GM18520 (cell line): ENCODE data around the gene PVALB.

Source experiments
- ATAC-seq: cut with Tn5 transposase; IDR thresholded peaks from one replicate; pipeline ENCODE4 v1.9.1; 2021; ENCODE audit not compliant: unreplicated experiment

The PVALB gene

GRCh38 chr22:36814801-36815200 is 2.0 kb downstream of the PVALB start:
- no peak for ATAC-seq

GRCh38 chr22:36811094-36811800 is 5.6 kb downstream of the PVALB start:
- ATAC-seq = no peak

DNA sequence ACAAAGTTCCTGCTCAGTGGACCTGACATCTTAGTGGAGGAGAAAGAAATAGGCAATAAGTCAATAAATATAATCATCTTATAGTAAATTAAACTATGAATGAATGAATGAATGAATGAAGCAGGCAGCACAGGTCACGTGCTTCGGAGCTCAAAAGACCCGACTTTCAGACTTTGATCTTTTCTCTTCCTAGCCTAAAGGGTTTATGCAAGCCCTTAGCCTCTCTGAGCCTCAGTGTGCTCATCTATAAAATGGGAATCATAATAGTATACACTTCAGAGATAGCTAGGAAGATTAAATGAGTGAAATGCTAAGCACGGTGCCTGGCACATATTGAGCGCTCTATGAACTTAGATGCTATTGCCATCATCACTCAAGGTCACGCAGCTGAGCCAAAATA is 7.5 kb downstream of the PVALB start:
- ATAC-seq = no peak

DNA sequence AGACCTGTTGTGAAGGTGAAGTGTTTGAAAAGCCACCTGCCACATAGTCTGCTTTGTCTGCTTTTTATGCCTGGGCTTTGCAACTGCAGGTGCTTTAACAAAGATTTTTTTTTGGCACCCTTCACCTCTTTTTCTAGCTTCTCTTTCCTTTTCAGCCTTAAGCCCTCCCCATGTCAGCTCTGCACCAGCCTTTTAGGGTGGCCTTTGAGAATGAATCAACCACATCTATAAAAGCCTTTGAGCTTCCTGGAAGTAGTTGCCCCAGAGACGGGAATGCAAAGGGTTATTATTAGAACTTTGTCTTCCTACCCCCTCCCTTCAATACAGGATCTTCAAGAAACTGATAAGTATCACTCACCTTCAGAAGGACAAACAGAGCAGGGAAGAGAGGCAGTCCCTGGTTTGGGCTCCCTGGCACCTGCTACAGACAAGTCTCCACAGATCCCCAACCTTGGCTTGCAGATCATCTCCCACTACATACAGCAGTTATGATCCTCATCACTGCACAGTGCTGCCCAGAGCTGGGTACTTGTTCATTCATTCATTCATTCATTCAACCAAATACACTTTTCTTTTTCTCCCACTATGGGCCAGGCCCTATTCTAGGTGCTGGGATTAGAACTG is 8.0 kb downstream of the PVALB start:
- no peak for ATAC-seq

DNA sequence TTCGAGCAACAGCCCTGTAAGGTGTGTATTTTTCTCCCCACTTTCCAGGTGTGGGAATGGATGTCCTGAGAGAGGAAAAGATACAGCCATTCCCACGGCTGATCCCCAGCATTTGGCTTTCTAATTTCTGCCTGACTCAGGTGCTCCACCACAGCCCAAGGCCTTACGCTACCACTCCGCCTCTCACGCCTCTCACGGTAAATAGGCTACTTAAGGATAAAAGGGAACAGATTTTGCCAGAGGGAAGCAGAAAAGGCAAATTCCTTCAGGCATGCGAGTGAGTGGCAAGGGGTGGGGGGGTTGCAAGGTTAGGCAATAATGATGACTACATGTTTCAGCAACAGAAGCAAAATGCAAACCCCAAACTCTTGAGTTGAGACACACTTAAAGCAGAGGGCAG is 9.2 kb downstream of the PVALB start:
- ATAC-seq = no peak

GRCh38 chr22:36806835-36807234 is 10.0 kb downstream of the PVALB start:
- ATAC-seq = no peak

- ATAC-seq = no peak
Observed at GRCh38 chr22:36803358-36803757, 13.5 kb downstream of the PVALB start.

GRCh38 chr22:36798674-36799066 is 18.2 kb downstream of the PVALB start:
- ATAC-seq = no peak

GRCh38 chr22:36797911-36798673 is 18.7 kb downstream of the PVALB start:
- ATAC-seq = no peak

GRCh38 chr22:36797374-36797773 is 19.5 kb downstream of the PVALB start:
- no peak for ATAC-seq

GRCh38 chr22:36796552-36797175 is 20.2 kb downstream of the PVALB start:
- no peak for ATAC-seq

GRCh38 chr22:36795633-36796032 is 21.2 kb downstream of the PVALB start:
- no peak for ATAC-seq

- ATAC-seq = no peak
Observed at GRCh38 chr22:36790648-36791047, 26.2 kb downstream of the PVALB start.

DNA sequence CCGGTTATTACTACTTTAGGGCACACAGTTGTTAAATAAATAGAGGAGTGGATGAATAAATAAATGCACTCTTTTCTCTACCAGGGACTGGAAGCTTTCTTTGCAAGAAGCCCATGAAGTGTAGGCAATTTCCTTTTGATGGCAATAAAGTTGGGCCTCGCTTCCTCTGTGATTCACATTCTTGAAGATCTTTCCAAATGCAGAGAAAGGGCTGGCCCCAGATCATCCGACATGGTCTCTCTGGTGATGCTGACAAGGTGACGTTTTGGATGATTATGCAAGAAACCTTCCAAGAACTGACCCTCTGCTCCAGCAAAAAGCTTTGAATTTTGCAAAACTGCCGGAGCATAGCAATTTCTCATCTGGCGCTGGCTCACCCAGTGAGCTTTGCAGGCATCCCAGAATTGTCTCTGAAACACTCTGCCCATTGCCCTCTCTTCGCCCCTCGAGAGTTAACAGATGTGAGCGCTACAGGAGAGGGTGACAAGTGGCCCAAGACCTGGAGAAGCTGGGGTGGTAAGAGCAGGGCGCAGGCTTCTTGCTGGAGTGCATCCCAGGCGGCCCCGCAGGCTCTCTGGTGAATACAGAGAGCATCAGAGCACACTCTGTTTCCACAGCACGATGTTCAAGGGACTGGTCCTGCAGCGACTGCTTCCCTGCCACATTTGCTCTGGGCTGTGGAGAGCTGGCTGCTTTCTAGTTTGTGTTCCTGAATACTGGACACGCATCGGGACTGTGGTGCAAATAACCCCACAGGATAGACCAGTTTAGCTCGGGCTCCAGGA is 29.4 kb downstream of the PVALB start:
- no peak for ATAC-seq

- no peak for ATAC-seq
Observed at GRCh38 chr22:36783743-36784142, 33.1 kb downstream of the PVALB start.

GRCh38 chr22:36781656-36782627 is 34.9 kb downstream of the PVALB start:
- ATAC-seq = peak; percentile 79

DNA sequence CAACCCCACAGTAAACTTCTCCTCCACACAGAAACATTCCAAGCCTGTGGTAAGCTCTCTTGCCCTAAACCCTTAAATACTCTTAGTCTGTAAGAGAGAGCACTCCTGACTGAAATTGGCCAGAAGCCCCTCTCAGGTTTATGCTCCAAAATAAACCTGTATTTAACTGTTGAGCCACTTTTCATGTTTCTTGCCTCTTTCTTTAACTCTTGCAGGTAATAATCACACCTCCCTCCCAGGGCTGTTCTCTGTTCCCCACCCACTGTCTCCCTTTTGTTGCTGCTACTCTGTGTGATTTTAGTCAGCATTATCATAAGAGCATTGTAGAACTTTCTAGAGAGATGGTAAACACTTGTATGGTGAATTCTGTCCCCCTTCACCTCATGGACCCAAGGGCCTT is 38.8 kb downstream of the PVALB start:
- no peak for ATAC-seq

GRCh38 chr22:36776722-36777121 is 40.1 kb downstream of the PVALB start:
- no peak for ATAC-seq

- ATAC-seq = peak; percentile 94
Observed at GRCh38 chr22:36775964-36776669, 40.7 kb downstream of the PVALB start, which contains the start of gene IFT27. TSS of gene IFT27 (minus strand) at chr22:36776119. CDS start at chr22:36775707, 412 bp downstream.
